HG03442 (cell line): ENCODE results near the gene HSPA8.

Experiments used
- ATAC-seq: cut with Tn5 transposase; IDR thresholded peaks from one replicate; pipeline ENCODE4 v1.9.1; 2021; ENCODE audit warnings: mild to moderate bottlenecking, moderate library complexity; ENCODE audit not compliant: unreplicated experiment

The HSPA8 gene

DNA sequence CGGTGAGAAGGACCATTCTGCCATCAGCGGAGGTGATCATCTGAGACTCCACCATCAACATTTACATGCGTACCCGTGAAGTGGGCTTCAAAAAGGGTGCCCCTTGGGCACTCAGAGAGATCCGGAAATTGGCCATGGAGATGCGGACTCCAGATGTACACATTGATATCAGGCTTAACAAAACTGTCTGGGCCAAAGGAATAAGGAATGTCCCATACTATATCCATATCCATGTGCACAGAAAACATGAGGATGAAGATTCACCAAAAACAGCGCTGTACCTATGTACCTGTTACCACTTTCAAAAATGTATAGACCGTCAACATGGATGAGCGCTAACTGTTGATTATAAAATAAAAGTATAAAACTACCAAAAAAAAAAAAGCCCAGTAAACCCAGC is 10.8 kb downstream of the HSPA8 start:
- ATAC-seq: no peak

GRCh38 chr11:123047947-123048293 is 14.0 kb downstream of the HSPA8 start:
- no peak for ATAC-seq

- no peak for ATAC-seq
Measured at GRCh38 chr11:123047266-123047946, 14.5 kb downstream of the HSPA8 start.

DNA sequence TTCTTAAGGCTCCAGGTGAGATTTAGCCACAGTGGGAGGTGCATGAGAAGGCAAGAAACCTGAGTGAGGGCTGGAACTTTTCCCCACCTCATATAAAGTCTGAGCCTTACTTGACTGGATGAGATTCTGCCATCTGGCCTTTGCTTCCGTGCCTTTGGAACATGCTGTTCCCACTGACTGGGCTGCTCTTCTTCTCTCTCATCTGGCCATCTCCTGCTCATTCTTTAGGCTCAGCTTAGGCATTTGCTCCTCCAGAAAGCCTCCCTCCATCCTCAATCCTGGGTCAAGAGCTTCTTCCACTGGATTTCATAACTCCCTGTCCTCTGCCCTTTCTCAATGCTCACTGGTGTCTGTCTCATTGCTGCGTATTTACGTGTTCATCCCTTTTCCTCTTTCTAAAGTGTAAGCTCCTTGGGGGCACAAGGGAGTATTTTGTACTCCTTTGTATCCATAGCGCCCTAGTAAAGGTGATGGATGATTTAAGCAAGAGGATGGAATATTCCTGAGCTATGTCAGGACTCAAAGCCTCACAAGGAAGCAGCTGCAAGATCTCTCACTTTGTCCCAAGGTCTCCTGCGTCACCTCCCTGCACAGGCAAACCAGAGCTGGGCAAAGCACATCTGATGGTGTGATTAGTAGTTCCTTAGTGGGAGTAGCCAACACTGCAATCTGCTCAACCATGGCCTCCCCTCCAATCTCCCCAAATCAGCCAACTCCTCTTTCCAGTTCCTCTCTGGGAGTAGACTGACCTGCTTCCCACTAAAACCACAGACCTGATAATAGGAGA is 15.3 kb downstream of the HSPA8 start:
- ATAC-seq: no peak

- no peak for ATAC-seq
Measured at GRCh38 chr11:123045101-123045500, 16.8 kb downstream of the HSPA8 start.

DNA sequence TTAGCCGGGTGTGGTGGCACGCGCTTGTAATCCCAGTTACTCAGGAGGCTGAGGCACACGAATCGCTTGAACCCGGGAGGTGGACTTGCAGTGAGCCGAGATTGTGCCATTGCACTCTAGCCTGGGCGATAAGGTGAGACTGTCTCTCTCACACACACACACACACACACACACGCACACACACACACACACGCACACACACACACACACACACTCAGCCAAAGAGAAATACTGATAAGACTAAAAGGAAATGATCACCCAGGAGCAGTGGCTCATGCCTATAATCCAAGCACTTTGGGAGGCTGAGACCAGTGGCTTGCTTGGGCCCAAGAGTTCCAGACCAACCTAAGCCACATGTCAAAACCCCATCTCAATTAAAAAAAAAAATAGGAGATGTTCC is 20.8 kb downstream of the HSPA8 start:
- ATAC-seq: no peak

DNA sequence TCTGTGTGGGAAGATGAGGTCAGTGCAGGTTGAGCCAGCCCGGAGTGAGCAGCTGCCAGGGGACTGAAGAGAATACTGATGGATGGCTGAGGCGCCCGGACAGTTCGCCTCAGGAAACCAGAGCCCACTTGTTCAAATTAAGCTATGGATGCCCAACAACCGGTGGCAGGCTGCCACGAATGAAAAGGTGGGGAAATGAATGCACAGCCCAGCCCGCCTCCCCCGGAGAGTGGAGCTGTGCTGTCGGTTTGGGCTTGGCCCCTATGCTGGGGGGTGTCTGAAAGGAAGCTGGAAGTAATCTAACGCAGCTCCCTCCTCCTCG is 21.9 kb downstream of the HSPA8 start:
- no peak for ATAC-seq

DNA sequence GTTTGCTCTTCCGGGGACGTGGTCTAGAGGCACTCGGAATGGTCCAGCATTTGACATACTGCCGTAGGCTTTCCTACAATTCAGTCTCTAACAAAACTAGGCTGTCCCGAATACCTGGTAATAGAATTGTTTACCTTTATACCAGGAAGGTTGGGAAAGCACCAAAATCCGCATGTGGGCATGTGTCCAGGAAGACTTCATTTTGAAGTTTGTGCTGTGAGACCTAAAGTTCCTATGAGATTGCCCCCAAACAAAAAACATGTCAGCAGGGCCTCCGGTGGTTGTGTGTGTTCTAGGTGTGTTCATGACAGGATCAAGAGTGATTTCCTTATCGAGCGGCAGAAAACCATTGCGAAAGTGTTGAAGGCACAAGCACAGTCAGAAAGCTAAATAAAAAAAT is 26.1 kb downstream of the HSPA8 start:
- no peak for ATAC-seq

DNA sequence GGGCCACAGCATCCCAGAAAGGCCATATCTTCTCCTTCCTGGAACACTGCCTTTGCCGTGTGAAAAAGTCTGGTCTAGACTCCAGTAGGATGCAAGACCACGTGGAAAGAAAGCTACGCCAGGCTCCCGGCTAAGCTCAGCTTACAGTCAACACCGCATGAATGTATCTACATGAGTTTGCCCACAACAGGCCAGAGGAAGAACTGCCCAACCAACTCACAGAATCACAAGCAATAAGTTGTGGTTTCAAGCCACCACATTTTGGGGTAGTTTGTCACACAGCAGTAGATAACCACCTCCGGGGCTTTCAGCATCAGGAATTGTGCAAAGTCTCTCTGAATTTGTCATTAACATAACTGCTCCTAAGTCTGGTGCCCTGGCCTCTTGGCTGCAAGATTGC is 27.3 kb downstream of the HSPA8 start:
- ATAC-seq: no peak

GRCh38 chr11:123033895-123034294 is 28.0 kb downstream of the HSPA8 start:
- ATAC-seq: no peak

- no peak for ATAC-seq
Measured at GRCh38 chr11:123030517-123030916, 31.4 kb downstream of the HSPA8 start.

DNA sequence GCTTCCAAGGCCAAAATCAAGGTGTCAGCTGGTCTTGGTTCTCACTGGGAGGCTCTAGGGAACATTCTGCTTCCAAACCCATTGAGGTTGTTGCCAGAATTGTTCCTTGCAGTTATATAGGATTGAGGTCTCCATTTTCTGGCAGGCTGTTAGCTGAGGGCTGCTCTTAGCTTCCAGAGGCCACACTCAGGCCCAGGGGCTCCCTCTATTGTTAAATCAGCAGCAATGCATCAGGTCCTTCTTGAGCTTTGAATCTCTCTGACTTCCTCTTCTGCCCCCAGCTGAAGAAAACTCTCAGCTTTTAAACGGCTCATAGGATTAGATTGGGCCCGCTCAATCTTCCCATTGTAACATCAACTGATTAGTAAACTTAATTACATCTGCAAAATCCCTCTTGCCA is 41.0 kb downstream of the HSPA8 start:
- ATAC-seq: peak; percentile 66

DNA sequence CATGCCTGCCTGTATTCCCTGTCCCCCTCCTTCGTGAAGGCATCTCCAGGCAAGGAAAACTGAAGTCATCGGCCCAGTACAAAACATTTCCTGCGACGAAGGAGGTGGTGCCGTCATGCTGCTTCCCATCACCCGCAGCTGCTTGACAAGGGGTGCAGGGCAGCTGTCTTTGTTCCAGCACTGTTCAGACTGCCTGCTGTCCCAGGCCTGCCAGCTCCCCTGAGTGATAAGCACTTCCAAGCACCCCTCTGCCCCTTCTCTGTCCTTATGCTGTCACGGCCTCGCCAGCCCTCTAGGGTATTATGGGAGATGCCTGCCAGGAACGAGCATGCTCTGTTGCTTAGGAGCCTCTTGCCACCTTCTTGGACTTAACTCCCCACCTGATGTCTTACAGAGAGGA is 43.2 kb downstream of the HSPA8 start:
- ATAC-seq: no peak

- no peak for ATAC-seq
Measured at GRCh38 chr11:123011510-123011909, 50.4 kb downstream of the HSPA8 start.
